ENCODE measurements around the gene STPG2. TPM values are rescaled to one million over a fixed set of nuclear protein-coding genes. Genes with fewer than 3 reads are reported as not detected.
"Not testable (repeated sequence)": the region's sequence is repeated elsewhere in the genome, so short reads cannot be mapped to it uniquely, and the experiment has no call there.

The STPG2 gene
- total RNA-seq, 6 experiments from 2014 or later, result not detected

DNA sequence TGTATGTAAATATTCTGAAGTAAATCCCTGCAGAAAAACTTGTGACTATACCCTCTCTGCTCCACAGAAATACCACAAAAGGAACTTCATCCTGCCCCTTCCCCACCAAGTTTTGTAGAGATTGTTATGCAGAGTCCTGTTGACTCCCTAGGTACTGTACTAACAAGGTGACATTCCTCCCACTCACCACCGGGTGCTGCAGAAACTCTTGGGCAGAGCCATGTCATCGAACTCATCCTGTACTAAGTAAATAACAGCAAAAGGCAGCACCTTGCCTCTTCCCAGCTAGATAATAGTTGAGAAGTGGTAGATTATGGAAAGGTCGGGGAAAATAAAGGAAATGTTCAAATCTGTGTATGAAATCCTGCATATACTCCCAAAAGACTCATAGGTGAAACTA lies 233.3 kb downstream of the STPG2 start:
- Mint-ChIP-seq H3K4me1 (ENCODE audit: low read depth) (no peaks in the 10 kb centered on the region), H3K27me3 (ENCODE audit: insufficient read depth) (no peaks in the 10 kb centered on the region), H3K9me3 (peaks cover 27% of the 10 kb centered on the region), H3K36me3 (ENCODE audit: low read depth) (0 out of 2 replicates have a peak, but pooled peaks cover 4% of the 10 kb centered on the region), H3K4me3 (no peak overlapping the region), H3K27ac (no peak overlapping the region)
- no peak for DNase-seq
- TF ChIP-seq, protein P1, sequence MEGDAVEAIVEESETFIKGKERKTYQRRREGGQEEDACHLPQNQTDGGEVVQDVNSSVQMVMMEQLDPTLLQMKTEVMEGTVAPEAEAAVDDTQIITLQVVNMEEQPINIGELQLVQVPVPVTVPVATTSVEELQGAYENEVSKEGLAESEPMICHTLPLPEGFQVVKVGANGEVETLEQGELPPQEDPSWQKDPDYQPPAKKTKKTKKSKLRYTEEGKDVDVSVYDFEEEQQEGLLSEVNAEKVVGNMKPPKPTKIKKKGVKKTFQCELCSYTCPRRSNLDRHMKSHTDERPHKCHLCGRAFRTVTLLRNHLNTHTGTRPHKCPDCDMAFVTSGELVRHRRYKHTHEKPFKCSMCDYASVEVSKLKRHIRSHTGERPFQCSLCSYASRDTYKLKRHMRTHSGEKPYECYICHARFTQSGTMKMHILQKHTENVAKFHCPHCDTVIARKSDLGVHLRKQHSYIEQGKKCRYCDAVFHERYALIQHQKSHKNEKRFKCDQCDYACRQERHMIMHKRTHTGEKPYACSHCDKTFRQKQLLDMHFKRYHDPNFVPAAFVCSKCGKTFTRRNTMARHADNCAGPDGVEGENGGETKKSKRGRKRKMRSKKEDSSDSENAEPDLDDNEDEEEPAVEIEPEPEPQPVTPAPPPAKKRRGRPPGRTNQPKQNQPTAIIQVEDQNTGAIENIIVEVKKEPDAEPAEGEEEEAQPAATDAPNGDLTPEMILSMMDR (IDR thresholded peaks at IDR 0.05), result no peak

GRCh38 chr4:97903436-97904189 lies 239.7 kb downstream of the STPG2 start:
- H3K4me3 Mint-ChIP-seq, H3K27ac Mint-ChIP-seq: not testable (repeated sequence)
- H3K9me3 Mint-ChIP-seq, result peaks cover 33% of the 10 kb centered on the region

GRCh38 chr4:97900229-97900628 lies 243.0 kb downstream of the STPG2 start:
- TF ChIP-seq, protein P1 (IDR thresholded peaks at IDR 0.05), result no peak
- H3K9me3 Mint-ChIP-seq, result peaks cover 26% of the 10 kb centered on the region
- no peak overlapping the region for H3K27ac Mint-ChIP-seq
- H3K4me1 Mint-ChIP-seq (ENCODE audit: low read depth), result no peaks in the 10 kb centered on the region
- no peak overlapping the region for H3K4me3 Mint-ChIP-seq
- H3K36me3 Mint-ChIP-seq (ENCODE audit: low read depth), result no peaks in the 10 kb centered on the region; the same call in 1 of the 2 replicates
- H3K27me3 Mint-ChIP-seq (ENCODE audit: insufficient read depth), result no peaks in the 10 kb centered on the region
- DNase-seq, result no peak

More at GRCh38 chr4:97903436-97904189, 239.7 kb downstream of the STPG2 start:
- H3K36me3 Mint-ChIP-seq (ENCODE audit: low read depth); DNase-seq; H3K4me1 Mint-ChIP-seq (ENCODE audit: low read depth); H3K27me3 Mint-ChIP-seq (ENCODE audit: insufficient read depth): not testable (repeated sequence)

DNA sequence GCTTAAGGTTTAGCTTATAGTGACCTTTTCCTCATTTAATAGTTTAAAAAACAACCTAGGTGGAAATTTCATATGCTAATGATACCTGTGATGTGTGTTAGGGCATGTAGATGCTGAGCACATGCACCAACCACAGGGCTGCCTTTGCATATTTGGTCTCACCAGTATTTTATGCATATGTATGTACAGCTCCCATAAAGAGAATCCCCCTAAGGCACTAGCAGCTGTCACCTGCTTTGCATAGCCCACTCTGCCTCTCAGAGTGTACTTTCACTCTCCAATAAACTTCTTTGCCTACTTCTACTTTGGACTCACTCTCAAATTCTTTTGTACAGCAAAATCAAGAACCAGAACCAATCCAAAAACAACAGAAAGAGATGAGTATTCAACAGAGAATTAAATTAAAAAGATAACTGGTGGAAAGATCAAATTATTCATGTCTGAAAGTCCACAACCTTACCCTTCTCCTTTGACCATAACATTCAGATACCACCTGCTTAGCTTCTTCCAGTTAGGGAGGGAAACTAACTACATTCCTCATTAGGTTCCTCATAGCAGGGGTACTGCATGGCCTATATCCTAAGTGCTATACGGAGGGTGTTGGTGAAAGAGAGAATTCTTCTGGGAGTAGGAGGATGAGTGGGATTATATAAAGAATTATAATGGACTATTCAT lies 250.5 kb downstream of the STPG2 start:
- no peaks in the 10 kb centered on the region for H3K4me1 Mint-ChIP-seq (ENCODE audit: low read depth)
- no peaks in the 10 kb centered on the region for H3K27me3 Mint-ChIP-seq (ENCODE audit: insufficient read depth)
- H3K4me3 Mint-ChIP-seq, result no peak overlapping the region
- no peaks in the 10 kb centered on the region; the same call in 1 of the 2 replicates for H3K36me3 Mint-ChIP-seq (ENCODE audit: low read depth)
- DNase-seq, result no peak
- H3K27ac Mint-ChIP-seq, result no peak overlapping the region
- peaks cover 11% of the 10 kb centered on the region for H3K9me3 Mint-ChIP-seq
- TF ChIP-seq, protein P1 (IDR thresholded peaks at IDR 0.05), result no peak

- Mint-ChIP-seq H3K4me1 (ENCODE audit: low read depth) (no peaks in the 10 kb centered on the region), H3K36me3 (ENCODE audit: low read depth) (no peaks in the 10 kb centered on the region), H3K27ac (no peak overlapping the region), H3K9me3 (peaks cover 42% of the 10 kb centered on the region), H3K4me3 (no peak overlapping the region), H3K27me3 (ENCODE audit: insufficient read depth) (peaks cover 1% of the 10 kb centered on the region; the same call in 1 of the 2 replicates)
- DNase-seq, result no peak
- TF ChIP-seq, protein P1 (IDR thresholded peaks at IDR 0.05), result no peak
Observed at GRCh38 chr4:97879942-97880341, 263.3 kb downstream of the STPG2 start.

DNA sequence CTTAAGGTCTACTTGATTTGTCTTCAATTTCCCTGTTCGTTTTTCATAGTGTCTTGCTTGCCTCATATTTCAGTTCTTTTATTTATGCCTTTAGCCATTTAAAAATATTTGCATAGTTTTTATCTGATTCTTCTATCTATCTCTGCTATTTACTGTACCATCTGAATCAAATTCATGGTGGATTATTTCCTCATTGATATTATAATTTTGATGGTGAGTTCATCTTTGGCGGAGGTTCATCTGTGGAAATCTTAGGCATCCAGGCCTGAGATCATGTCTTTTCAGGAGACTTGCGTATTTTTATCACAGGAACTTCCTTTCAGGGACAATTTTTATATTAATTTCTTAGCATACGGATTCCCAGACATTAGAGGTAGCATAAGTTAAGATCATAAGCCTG lies 275.2 kb downstream of the STPG2 start:
- TF ChIP-seq, protein P1 (IDR thresholded peaks at IDR 0.05), result no peak
- no peak overlapping the region for H3K4me3 Mint-ChIP-seq
- peaks cover 10% of the 10 kb centered on the region for H3K9me3 Mint-ChIP-seq
- no peaks in the 10 kb centered on the region for H3K36me3 Mint-ChIP-seq (ENCODE audit: low read depth)
- DNase-seq, result no peak
- no peaks in the 10 kb centered on the region for H3K4me1 Mint-ChIP-seq (ENCODE audit: low read depth)
- H3K27ac Mint-ChIP-seq, result no peak overlapping the region
- H3K27me3 Mint-ChIP-seq (ENCODE audit: insufficient read depth), result no peaks in the 10 kb centered on the region

Data from HFFc6 (cell line).